HG02852 (cell line): ENCODE data around the gene INO80E.

Experiments
- ATAC-seq: cut with Tn5 transposase; IDR thresholded peaks from one replicate; pipeline ENCODE4 v1.9.1; 2021; ENCODE audit warnings: mild to moderate bottlenecking, moderate library complexity; ENCODE audit not compliant: unreplicated experiment

Gene INO80E

DNA sequence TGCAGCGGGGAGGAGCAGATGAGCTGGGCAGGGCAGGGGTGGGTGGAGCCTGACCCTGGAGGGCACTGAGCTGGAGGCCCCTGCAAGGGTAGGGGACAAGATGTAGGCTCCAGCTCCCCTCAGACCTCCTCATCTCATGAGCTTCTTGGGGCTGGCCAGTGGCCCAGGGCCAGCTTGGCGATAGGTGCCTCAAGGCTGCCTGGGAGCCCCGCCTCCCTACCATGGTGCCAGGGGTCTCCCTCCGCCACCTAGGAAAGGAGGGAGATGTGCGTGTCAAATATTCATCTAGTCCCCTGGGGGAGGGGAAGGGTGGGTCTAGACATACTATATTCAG, 4.5 kb upstream of the INO80E start:
- ATAC-seq = no peak

DNA sequence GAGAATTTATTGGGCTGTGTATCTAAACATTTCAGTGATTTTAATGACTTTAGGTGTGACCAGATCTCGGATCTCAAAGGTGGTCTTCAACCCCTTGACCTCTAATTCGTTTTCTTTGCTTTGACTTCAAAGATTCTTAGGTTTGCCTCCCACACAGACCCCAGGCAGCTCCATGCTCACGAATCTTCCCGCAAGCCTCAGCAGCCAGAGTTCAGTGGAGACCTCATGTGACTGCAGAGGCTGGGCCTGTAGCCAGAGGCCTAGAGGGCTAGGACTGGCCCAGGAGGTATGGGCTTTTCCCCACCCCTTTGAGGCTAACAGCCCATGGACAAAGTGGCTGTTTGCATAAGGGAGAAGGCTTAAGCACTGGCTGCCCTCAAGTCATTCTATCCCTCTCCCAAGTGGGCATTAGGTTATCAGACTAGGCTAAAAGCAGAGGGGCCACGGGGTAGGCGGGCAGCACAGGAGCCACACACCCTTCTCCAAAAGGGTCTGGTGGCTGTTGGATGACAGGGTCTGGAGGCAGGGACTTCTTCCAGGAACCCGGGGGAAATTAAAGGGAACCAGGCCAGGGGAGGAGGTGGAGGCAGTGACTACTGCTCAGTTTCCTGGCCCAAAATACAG, 3.6 kb upstream of the INO80E start:
- no peak for ATAC-seq

DNA sequence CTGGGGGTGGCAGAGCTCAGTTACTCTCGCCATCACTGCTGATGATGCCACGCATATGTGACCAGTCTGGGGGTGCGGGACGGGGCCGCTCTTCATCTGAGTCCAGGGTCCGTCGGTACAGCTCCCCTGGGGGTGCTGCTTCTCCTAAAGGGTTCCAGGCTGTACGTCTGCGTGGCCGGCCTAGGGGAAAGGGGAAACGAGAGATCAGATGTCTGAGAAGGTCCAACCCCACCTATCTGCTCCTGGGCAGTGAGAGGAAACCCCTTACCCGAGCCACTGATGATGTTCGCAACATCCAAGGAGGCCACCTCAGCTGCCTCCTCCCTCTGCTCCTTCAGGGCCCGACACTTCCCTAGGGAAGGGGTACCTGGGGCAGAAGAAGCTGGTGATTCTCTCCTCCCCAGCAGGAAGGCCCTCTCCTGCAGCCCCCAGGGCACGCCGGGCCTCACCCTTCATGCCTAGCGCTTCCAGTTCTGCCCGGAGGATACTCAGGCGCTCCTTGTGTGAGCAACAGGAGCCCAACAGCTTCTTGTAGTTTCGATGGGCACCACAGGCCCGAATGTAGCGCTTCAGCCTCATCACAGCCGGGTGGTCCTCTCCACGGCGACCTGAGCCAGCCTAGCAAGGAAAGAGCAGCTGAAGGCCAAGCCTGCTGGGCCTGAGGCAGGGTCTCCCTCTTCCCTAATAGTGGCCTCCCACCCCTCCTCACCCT, 2.7 kb upstream of the INO80E start:
- no peak for ATAC-seq

DNA sequence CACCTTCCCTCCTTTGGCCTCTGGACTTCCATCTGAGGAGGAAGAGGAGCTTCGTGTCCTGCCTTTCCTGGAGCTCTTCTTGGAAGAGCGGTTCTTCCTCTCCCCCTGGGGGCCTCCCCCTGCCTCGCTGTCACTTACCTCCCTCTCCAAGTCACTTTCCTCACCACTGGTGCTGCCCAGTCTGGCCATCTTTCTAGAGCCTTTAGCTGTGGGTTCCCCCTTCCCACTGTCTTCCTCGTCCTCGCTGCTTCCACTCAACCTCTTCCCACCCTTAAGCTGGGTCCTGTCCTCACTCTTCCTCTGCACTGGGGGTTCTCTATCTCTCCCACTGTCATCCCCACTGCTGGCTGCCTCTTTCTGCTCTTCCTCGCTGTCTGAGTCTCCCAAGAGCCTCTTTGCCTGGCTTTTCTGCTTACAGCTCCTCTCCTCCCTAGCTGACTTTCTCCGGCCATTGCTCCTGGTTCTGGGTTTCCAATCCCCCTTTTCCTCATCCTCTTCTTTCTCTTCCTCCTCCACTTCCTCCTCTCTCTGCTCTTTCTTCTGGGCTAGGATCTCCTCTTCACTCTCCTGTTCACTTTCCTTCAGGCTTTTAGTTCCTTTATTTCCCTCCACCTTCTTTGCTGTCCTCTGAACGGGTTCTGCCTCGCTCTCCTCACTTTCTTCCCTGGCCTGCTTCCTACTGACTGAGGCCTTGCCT, 2.0 kb upstream of the INO80E start:
- ATAC-seq = no peak

DNA sequence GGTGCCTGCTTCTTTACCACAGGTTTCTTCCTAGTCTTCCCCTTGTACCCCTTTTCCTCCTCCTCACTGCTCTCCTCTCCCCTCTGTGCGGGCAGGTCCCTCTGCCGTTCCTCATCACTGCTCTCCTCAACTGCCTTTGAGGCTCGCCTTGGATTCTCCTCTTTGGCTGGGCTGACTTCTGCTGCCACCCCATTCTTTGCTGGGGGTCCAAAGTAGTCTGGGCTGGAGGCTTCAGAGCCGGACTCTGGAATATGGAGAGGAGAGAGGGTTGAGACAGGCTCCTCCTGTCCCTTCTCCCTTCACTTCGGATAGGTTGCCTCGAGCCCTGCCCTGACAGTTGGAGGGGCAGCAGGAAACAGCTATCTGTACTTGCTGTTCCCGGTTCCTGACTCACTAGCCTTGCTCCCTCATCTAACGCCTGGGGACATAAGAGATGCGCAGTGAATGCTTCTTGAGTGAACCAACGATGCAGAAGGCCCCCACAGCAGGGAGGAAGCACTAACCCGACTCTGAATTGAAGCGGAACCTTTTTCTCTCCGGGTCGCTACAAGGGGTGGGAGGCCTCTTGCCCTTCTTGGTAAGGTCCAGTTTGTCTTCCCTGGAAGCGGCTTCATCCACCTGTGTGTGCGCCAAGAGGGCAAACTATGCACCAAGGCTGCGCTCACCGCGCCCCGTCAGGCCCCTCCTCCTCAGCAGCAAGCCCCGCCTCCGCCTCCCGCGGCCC, 1.3 kb upstream of the INO80E start:
- no peak for ATAC-seq

DNA sequence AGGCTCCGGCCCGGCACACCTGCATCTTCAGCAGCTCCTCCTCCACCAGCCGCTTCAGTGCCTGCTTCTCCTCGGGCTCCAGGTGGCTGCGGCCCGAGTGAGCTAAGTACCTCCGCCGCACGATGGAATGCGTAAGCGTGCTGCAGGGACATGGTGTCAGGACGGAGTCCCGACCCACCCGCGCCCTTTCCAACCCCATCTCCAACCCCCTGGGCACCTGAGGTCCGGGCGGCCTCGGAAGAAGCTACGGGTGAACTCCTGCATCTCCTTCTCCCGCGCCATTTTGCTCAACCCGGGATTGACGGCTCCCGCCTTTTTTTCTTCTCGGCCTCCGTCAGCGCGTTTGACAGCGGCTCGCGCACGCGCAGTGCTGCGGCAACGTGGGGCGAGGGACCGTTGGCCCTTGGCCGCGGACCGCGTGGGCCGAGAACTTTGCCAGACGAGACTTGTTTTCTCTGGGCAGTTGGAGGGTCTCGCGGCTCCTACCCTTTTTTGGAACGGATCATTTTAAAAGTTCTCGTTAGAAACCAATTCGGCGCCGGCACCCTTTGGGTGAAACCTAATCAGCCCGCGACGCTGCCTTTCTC, 624 bp upstream of the INO80E start, which contains the start of gene HIRIP3:
Gene HIRIP3 (minus strand): TSS at position 294 of the 587 bp plus-strand sequence. CDS start 12 bp downstream, at position 282.
- ATAC-seq = peak; percentile 39

DNA sequence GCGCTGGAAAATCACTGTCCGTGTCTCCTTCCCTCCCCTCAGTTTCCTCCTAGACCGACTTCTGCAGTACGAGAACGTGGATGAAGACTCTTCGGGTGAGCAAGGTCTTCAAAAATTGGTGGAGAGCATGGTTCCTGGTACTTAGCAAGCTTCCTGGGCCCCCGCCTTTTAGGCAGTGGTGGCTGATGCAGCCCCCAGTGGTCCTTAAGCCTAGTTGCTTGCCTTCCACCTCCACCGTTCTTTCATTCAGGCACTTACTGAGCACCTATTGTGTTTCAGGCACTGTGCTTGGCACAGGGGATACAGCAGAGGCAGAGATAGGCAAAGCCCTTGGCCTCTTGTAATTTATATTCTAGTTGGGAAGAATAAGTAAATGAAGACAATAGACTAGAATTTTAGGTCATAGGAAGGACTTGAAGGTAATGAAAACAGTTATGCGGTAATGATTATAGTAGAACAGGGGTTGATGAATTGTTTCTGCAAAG, 767 bp downstream of the INO80E start:
- no peak for ATAC-seq

DNA sequence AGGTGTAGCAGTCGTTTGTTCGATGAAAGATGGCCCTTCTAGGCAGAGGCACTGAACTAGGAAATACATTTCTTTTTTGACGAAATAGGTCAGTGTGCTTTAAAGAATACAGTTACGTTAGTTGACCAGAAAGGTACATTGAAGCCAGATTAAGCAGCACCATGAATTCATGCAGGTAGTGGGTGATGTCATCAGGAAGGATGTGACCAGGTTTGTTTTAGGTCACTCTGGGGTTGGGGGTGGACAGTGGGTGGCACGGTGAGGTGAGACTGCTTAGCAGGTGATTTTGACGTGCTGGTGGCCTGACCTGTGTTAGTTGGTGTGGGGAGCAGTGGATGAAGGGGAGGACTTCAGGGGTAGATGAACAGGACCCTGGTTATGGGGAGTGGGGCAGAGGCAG, 3.6 kb downstream of the INO80E start:
- no peak for ATAC-seq

DNA sequence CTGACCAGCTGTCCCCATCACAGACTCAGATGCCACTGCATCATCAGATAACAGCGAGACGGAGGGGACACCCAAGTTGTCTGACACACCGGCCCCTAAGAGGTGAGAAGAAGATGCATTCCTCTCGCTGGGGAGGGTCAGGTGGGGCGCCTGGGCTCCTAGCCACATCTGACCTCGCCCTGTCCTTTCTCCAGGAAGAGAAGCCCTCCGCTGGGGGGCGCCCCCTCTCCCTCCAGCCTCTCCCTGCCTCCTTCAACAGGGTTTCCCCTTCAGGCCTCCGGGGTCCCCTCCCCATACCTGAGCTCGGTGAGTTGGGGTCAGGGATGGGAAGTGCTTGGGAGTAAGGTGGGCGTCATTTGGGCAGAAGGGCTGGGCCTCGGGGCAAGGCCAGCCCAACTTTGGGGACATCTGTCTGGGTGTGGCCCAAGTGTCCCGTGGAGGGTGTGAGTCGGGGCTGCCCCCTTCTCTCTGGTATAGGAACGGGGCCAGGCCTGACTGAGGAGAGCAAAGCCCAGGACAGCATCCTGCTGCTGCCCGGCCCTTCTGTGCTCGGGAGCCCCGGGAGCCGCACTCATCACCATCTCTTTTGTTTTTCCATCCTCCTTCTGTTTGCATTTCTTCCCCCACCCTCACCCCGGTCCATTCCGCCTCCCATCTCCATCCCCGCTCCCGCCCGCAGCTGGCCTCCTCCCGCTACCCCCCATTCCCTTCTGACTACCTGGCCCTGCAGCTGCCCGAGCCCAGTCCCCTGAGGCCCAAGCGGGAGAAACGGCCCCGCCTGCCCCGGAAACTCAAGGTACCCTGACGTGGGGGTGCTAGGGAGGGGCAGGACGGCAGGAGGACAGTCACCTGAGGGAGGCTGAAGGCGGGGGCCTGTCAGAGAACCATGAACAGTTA, 4.9 kb downstream of the INO80E start:
- no peak for ATAC-seq

DNA sequence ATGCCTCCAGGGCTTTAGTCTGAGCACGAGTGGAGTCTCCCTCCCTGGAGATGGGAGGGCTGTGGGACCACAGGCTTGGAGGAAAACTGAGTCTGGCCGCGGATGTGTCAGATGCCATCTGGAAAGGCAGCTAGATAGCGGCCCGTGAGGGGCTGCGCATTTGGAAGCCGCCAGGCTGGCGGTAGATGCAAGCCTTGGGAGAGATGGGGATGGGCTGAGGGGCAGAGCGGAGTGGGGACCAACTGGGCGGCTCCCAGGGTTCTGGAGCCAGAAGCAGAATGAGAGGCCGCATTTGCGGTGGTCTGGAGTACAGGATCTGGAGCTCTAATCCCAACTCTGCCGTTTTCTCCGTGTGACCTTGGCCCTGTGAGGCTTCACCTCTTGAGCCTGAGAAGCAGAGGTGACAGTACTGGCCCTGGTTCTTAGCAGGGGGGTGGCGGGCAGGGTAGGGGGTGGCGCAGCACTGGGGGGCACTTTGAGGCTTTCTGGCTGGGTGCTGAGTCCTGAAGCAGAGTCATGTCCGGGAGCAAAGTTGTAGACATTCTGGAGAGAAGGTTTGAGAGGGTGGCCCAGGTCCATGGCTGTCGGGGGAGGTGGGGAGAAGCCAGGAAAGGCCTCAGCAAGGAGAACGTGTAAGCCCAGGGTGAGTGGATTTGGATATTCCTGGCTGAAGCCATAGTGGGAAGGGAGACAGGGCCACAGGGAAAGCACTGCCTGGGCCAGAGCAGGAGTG, 6.7 kb downstream of the INO80E start:
- ATAC-seq = no peak

DNA sequence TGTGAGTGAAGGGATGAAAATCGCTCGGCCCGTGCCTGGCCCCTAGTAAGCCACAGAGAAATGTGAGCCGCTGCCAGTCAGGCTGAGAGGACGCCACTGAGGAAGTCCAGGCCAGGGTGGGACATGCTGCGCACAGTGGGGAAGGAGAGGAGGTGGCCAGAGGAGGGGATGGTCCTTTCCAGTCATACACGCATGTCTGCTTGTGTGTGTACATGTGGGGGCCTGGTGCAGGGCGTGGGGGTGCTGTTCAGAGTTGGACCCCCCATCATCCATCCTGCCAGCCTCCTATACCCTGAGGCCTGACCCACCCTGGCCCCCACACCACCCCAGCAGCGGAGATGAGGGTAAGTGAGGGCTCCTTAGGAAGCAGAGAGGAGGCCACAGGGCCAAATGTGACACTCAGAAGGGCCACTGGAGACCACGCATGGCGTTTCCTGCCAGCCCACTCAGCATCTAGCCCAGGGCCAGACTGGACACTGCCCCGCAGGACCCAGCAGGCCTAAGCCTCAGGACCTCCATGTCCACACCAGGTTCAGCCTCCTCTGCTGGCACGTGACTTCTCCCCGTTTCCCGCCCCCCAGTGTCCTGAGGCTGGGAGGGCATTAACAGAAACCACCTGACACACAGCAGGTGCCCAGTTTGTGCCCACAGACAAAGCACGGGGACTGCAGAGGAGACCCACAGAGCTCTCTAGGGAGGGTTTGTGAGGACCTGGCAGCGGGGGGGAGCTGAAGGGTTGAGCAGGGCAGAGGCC, 7.8 kb downstream of the INO80E start:
- ATAC-seq = no peak

DNA sequence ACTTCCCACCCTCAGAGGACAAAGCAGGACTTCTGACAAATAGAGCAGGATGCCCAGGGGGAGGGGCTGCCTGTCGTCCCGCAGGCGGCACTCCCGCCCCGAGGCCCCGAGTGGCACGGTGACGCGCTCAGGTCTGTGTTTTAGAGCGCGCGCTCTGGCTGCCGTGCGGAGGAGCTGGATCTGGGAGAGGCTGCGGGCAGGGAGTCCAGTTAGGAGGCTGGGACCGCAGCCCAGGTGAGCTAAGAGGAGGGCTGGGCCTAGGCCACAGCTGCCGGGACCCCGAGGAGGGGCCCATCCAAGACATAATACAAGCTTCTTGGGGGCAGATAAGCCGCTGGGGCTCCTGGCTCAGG, 8.4 kb downstream of the INO80E start:
- no peak for ATAC-seq

DNA sequence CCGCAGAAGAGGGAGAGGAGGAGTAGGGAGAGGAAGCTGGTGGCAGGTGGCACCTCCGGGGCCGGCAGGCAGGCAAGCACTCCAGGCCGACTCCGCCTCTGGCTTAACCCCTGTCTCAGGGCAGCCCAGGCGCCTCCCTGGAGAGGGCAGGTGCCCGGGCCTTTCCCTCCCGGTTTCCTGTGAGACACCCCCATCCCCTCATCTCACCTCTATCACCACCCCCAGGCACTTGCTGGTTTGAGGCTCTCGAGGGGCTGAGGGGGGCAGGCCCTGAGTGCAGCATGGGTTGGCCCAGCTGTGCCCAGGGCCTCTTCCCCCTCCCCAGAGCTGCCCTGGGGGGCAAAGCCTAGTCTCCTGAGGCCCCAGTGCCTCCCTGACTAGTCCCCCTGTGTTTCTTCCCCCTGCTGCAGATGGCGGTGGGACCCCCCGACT, 8.8 kb downstream of the INO80E start:
- ATAC-seq = no peak

DNA sequence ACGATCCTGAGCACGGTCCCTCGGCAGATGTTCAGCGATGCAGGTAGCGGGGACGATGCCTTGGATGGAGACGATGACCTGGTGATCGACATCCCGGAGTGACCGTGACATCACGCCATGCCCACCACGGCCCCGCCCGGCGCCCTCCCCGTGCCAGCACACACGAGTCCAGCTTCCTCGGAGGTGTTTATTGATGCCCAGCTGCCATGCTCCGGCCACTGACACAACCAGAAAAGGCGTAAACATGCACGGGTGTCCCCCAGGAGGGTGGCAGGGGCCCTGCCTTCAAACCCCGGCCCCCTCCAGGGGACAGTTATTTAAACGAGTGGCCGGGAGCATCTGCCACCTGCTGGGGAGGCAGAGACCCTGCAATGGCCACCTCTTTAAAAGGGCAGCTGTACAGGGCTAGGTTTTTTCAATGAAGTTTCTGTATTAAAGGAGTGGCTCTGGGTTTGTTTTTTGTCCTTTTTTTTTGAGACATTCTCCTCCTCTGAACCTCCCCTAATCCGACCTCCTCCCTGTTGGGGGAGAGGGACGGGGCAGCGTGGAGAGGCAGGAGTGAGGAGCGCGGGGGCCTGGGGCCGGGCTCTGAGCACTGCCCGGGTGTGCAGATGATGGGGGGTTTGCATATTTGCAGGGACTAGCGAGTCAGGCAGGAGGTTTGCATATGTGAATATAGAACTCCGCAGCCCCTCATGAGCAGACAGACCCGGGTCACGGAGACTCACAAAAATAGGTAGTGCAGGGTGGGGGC, 9.5 kb downstream of the INO80E start:
- no peak for ATAC-seq

DNA sequence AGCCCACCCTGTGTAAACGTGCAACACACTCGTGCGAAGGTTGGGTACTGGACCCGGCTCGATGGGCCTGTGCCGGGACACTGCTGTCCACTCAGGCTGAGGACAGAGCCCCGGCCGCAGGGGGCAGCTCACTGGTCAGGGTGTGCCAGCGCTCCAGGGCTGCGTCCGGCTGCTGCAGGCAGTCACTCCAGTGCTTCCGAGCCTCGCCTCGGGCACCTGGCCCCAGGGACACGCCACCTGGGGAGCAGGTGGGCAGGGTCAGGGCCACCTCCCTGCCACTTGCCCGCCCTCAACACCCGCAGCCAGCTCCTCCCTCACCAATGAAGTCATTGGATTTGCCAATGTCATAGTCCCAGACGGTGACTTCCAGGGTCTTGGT, 10.0 kb downstream of the INO80E start:
- ATAC-seq = no peak

DNA sequence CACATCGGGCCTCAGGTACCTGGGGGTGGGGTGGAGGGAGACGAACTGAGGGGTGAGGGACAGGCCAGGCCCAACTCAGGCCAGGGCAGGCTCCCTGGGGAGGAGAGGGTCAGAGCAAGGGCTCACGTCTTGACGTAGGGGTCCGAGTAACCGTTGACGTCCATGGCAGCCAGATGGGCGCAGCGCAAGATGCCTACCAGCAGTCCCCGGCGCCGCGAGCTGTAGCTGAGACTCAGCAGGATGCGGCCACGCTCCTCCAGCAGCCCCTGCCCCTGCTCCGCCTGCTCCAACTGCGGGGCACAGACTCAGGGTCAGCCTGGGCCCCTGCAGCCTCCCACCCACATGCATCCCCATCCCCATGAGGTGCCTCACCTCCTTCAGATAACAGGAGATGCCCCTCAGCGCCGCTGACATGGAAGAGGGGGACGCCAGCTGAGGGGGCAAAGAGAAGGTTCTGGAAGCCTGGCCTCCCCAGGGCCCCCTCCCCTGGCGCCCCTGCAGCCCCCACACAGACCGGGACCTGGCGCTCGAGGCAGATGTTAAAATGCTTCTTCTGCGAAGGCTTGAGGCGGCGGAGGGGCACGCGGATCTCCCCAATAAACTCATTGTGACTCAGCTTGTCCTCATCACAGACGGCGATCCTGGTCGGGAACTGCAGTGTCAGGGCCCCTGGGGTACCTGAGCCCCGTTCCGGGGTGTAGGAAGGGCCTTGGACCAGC, 10.8 kb downstream of the INO80E start:
- ATAC-seq = no peak

DNA sequence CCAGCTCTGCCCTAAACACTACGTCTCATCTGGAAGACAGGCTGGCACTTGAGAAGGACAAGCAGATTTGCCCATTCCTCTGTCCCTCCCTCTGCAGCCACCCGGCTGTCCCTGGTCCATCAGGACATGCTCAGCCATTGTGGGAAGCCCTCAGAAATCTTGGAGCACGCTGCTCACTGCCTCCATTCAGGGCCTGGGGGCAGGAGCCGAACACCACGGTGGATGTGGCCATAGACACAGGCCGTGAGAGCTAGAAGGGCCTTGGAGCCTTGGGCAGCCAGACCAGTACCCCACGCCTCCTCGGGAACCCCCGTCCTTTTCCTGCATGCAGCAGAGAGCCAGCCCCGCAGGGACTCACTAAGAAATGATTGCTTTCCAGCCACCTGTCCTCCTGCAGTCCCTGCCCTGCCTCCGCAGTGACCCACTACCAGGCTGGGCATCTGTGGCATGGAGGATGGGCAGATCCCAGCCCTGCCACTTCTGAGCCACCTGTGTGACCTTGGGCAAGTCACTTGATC, 11.4 kb downstream of the INO80E start:
- ATAC-seq = no peak
